ENCODE results near the gene PGAP2. TPM values are rescaled to one million over a fixed set of nuclear protein-coding genes. Genes with fewer than 3 reads are reported as not detected.

The PGAP2 gene
- total RNA-seq, 4 donors from 2014 or later = 45.6 to 59.6 (median 51.9) TPM

DNA sequence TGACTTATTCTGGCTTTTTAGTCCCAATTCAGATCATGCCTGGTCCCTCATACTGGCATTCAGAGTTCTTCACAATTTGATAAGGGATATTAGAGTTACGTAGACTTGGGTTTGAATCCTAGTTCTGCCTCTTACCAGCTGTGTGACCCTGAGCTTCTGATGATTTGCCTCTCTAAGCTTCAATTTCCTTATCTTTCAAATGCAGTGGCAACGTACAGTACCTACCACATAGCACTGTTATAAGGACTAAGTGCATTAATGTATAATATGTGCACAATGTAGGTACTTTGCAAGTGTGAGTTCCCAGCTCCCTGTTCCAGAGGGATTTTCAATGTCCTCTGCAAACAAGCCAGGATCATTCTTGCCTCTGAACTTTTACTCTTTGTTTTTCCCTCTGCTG, 25.1 kb downstream of the PGAP2 start:
- WGBS, 2 donors = 88 to 92% methylated on average over 2 of the region's 2 CpGs
- H3K4me3 ChIP-seq (ENCODE audit: low read depth, poor library complexity, severe bottlenecking) = no peak overlapping the region
- intact Hi-C loops (cut with DNase I; ENCODE audit: low total_unique reads) = no loop called here
- no peak for TF ChIP-seq POLR2A (IDR thresholded peaks at IDR 0.05)
- TF ChIP-seq, protein P1, sequence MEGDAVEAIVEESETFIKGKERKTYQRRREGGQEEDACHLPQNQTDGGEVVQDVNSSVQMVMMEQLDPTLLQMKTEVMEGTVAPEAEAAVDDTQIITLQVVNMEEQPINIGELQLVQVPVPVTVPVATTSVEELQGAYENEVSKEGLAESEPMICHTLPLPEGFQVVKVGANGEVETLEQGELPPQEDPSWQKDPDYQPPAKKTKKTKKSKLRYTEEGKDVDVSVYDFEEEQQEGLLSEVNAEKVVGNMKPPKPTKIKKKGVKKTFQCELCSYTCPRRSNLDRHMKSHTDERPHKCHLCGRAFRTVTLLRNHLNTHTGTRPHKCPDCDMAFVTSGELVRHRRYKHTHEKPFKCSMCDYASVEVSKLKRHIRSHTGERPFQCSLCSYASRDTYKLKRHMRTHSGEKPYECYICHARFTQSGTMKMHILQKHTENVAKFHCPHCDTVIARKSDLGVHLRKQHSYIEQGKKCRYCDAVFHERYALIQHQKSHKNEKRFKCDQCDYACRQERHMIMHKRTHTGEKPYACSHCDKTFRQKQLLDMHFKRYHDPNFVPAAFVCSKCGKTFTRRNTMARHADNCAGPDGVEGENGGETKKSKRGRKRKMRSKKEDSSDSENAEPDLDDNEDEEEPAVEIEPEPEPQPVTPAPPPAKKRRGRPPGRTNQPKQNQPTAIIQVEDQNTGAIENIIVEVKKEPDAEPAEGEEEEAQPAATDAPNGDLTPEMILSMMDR (IDR thresholded peaks at IDR 0.05) = no peak
- no peak for DNase-seq (ENCODE audit: low spot score in 2 of 2)

DNA sequence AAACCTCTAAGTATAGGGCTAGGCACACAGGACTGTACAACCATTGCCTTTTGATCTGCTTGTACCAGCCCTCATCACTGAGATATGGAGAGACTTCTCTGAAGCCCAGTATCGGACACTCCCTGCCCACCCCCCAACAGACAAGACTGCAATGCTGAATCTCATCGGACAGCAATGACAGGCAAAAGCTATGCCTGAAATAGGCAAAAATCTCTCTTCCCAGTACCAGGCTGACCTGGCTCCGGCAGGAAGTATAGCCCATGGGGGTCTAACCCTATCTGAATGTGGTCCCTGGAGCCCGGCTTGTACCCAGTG, 25.9 kb downstream of the PGAP2 start:
- intact Hi-C loops (cut with DNase I; ENCODE audit: low total_unique reads) = no loop called here
- TF ChIP-seq, protein P1 (IDR thresholded peaks at IDR 0.05) = no peak
- TF ChIP-seq POLR2A (IDR thresholded peaks at IDR 0.05) = no peak
- WGBS, 2 donors = 76 to 81% methylated on average over 4 of the region's 4 CpGs
- DNase-seq (ENCODE audit: low spot score in 2 of 2) = no peak
- no peak overlapping the region for H3K4me3 ChIP-seq (ENCODE audit: low read depth, poor library complexity, severe bottlenecking)

DNA sequence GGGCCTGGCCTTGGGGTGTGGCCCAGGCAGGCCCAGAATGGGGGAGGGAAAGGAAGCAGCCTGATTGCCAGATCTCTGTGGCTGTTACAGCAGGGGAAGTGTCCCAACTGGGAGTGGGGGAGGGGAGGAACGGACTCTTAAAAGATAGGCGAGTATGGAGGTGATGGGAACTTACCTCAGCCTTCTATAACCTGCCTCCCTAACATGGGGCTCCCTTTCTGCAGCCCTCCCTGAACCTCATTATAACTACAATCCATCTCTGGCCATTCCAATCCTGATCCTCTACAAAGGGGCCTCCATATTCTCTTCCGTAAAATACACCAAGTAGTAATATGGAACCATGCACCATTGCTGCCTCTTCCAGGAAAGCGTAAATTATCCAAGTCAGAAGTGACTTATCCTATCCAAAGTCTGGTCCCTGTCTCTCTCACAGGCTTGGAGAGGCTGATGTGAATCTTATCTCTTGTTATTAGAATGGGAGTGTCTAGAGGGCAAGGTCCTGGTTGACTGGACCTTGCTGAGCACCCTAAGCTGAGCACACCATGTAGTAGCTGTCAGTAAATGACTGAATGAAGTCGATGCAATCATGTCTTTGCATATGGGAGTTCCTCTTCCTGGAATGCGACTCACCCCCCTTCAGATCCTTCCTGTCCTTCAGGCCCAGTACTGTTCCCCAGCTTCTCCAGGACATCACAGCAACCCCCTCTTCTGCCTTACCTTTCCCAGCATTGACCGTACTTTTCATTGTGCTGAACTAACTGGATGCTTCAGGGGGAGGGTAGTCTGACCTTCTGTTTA, 26.5 kb downstream of the PGAP2 start:
- WGBS, 2 donors = 63 to 82% methylated on average over 7 of the region's 7 CpGs
- TF ChIP-seq POLR2A (IDR thresholded peaks at IDR 0.05) = no peak
- intact Hi-C loops (cut with DNase I; ENCODE audit: low total_unique reads) = no loop called here
- no peak for DNase-seq (ENCODE audit: low spot score in 2 of 2)
- no peak overlapping the region for H3K4me3 ChIP-seq (ENCODE audit: low read depth, poor library complexity, severe bottlenecking)

DNA sequence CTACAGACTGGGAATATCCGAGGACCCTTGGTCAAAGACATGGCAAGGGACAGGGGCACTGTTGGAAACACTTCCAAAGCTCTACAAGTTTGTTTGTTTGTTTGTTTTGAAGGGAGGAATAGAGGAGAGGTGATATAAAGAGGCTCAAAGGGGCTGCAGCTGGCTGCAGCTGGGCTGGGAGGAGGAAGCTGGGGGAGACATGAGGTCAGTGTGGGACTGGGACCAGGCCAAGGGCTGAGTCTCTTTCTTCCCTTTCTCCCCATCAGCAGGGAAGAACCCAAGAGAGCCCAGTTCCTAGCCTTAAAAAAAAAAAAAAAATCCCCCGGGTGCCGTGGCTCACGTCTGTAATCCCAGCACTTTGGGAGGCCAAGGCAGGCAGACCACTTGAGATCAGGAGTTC, 27.4 kb downstream of the PGAP2 start:
- intact Hi-C loops (cut with DNase I; ENCODE audit: low total_unique reads) = no loop called here
- WGBS, 2 donors = 69 to 70% methylated on average over 4 of the region's 4 CpGs
- no peak for DNase-seq (ENCODE audit: low spot score in 2 of 2)
- no peak overlapping the region for H3K4me3 ChIP-seq (ENCODE audit: low read depth, poor library complexity, severe bottlenecking)
- TF ChIP-seq, protein P1 (IDR thresholded peaks at IDR 0.05) = no peak
- no peak for TF ChIP-seq POLR2A (IDR thresholded peaks at IDR 0.05)

DNA sequence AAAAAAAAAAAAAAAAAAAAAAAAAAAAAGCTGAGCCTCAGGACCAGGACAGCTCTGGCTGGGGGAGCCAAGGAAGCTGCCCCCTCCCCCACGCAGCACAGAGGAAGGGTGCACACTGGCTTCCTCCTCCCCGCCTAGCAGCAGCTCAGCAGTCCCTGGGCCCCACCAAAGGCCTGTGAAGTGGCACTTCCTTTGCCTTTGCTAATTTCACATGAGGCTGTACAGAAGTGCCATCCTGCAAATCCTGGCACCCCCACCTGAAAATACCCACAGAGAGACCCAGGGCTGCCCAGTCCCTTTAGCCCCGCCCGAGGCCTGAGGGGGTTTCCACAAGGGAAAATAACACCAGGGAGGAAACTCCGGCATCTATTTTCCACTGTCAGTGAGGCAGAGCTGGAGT, 28.5 kb downstream of the PGAP2 start:
- 59 to 69% methylated on average over 5 of the region's 5 CpGs for WGBS, 2 donors
- H3K4me3 ChIP-seq (ENCODE audit: low read depth, poor library complexity, severe bottlenecking) = no peak overlapping the region
- intact Hi-C loops (cut with DNase I; ENCODE audit: low total_unique reads) = no loop called here
- peak in 1 of 2 donors; percentile 88 for DNase-seq (ENCODE audit: low spot score in 2 of 2)
- TF ChIP-seq, protein P1 (IDR thresholded peaks at IDR 0.05) = no peak
- no peak for TF ChIP-seq POLR2A (IDR thresholded peaks at IDR 0.05)

DNA sequence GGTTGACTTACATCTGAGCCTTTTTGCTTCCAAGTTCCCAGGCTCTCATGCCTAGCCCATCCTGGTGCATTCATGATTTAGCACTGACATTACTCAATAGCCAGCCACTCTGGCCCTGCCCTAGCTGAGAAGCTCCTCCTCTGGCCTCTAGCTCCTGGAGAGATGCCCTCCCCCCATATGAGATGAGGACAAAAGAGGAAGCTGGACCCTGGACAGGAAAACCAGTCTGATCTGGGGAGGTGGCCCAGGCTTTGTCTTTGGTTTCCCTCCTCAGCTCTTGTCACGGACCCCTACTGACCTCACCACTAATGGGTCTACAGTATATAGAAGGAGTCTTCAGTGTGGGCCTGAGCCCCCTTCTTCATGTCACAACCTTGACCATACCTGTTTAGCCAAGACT, 29.4 kb downstream of the PGAP2 start:
- TF ChIP-seq, protein P1 (IDR thresholded peaks at IDR 0.05) = no peak
- no peak for TF ChIP-seq POLR2A (IDR thresholded peaks at IDR 0.05)
- 83 to 90% methylated on average over 1 of the region's 1 CpG for WGBS, 2 donors
- no peak overlapping the region for H3K4me3 ChIP-seq (ENCODE audit: low read depth, poor library complexity, severe bottlenecking)
- intact Hi-C loops (cut with DNase I; ENCODE audit: low total_unique reads) = no loop called here
- DNase-seq (ENCODE audit: low spot score in 2 of 2) = peak in 1 of 2 donors; percentile 59

Data from lower leg skin (tissue), 4 donors.